ENCODE measurements around the gene CKAP4.

- TF ChIP-seq CTCF (IDR thresholded peaks at IDR 0.05) (no peak), POLR2AphosphoS5 (IDR thresholded peaks at IDR 0.05) (no peak)
These were observed 54.2 kb downstream of the CKAP4 start for GRCh38 chr12:106193394-106194215.

Data from stomach (tissue), 4 donors.